Activated CD8-positive, alpha-beta memory T cell treated with anti-CD3 and anti-CD28 coated beads for 48 hours (primary cell): ENCODE results near the gene SPATA2.
"Not testable (repeated sequence)": the region's sequence is repeated elsewhere in the genome, so short reads cannot be mapped to it uniquely, and the experiment has no call there.

ENCODE experiments used
- DNase-seq, 3 experiments: peaks; one replicate each; pipeline ENCODE4 v3.0.0-alpha.2; 2020; ENCODE audit warnings: low read depth in 2 of 3, low spot score in 2 of 3

The SPATA2 gene

DNA sequence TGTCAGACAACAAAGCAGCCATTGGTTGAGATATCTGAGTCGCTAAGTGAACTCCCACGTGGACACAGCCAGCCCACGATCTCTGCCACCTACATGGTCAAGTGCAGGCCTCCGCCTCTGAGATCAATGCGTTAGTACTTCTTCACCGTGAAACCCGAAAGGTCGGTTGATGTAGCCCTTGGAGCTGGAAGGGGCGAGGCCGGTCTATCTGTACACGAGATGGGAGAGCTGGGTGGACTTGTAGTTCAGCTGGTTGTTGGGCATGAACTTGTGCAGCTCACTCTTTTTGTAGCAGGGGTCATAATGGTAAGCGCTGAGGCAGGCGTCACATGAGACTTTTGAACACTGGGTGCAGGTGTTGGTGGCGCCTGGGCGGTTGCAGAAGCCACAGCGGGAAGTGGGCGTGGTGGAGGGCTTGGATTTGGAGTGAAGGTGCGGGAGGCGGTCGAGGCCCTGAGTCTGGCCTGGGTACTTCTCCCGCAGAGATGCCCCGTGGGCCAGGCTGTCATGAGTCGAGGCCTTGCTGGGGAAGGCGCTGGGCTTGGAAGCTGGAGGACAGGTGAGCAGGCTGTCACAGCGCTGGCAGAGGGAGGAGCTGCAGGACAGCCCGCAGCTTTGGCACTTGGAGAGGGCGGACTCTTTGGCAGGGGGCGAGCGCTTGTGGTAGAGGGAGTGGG, 9.8 kb downstream of the SPATA2 start:
- no peak for DNase-seq

DNA sequence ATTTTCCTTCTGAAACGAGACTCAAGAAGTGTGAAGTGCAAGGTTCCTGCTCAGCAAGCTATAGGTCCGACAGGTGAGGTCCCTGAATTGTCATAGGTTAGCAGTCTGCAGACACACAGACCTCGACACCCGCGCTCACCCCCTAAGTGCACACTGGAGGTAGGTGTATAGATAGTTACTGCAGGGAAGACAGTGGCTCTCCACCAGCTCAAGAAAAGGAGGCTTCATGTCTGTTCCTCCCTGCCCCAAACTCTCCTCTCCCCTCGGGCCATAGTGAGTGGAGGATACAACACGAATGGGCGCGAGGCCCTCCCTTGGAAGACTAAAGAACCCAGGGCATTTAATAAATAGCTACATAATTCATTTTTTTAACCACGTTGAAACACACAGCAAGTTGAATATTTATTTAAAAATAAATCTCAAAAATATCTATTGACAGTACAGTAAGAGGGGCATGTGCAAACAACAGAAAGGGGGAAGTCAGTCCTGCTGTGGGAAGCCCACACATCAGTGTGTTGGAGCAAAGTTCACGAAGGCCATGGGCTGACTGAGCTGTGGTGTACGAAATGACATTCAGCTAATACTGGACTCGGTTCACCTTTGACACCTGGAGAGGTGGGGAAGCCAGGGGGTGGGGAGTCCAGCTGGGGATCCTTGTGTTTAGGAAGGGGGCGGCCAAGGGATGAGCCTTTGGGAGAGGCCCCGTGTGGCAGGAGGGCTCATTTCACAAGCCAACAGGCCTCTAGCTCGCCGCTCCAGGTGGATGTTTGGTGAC, 10.7 kb downstream of the SPATA2 start:
- DNase-seq: no peak

DNA sequence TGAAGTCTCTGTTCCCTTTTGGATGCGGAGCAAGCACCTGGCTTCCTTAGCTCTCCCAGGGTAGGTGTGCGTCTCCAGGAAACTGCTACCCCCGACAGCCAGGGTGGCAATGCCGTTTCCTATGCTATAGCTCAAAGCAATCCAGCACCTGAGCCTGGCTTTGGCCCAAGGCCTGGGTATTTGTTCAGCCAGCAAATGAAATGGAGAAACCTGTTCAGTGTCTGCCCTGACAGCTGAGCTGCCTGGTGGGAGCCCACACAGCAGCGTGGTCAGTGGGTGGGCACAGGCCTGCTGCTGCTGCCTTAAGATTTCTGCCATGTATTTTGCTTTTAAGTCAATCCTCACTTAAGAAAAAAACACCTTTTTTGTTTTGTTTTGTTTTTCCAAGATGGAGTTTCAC, 13.7 kb downstream of the SPATA2 start:
- DNase-seq: no peak

DNA sequence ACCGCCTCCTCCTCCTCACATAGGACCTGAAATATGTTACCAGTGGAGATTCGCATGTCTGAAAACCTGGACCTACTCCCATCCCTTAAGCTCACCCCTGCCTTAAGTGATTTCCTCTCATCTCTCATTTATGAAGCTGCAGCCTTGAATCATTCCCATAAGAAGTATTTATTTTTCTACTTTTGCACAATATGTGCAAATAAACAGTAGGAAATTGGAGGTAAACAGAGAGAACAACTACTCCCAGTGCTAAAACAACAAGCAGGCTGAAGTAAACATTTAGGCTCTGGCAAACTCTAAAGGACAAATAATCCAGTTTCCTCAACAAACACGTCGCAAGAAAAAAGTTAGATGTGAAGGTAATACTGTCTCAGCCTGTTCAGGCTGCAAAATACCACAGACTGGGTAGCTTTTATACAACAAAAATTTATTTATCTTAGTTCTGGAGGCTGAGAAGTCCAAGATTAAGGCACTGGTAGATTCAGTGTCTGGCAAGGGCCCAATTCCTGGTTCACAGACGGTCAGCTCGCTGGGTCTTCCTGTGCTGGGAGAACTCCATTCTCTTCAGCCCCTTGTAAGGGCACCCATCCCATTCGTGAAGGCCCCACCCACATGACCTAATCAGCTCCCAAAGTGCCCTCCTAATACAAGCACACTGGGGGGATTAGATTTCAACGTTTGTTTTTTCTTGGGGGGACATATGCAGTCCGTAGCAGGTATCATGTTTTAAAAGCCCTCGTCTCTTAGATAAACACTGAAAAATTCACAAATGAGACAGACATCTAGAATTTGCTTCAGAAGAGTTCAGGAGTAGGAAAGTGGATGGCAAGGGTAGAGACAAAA, 15.6 kb downstream of the SPATA2 start:
- no peak for DNase-seq

DNA sequence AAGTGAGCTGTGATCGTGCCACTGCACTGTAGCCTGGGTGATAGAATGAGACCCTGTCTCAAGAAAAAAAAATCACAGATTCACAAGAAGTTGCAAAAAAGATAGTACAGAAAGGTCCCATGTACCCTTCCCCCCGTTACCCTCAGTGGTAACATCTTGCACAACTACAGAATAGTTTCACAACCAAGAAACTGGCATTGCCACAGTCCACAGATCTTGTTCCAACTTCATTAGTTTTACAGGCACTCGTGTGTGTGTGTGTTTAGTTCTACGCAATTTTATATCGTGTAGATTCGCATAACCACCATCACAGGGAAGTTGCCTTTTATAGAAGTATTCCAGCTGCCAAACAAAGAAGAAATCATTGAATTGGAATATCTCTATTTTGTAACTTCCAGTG, 19.1 kb downstream of the SPATA2 start:
- no peak for DNase-seq

DNA sequence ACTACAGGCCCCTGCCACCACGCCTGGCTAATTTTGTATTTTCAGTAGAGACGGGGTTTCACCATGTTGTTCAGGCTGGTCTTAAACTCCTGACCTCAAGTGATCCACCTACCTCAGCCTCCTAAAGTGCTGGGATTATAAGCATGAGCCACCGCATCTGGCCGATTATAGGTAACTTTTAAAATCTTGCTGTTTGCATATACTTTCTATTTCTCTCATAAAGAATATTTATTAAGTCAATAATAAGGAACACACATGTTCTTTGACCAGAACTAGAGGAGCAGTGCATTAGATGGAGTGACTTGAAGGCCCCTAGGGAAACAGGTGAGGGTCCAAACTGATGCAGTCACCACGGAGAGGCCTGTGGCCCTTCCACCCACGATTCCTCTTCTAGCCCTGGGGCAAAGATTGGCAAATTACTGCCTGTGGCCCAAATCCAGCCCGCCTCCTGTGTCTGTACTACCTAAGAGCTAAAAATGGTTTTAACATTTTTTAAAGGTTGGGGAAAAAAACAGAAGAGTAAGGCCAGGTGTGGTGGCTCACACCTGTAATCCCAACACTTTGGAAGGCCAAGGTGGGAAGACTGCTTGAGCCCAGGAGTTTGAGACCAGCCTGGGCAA, 19.7 kb downstream of the SPATA2 start:
- not testable (repeated sequence) for DNase-seq

DNA sequence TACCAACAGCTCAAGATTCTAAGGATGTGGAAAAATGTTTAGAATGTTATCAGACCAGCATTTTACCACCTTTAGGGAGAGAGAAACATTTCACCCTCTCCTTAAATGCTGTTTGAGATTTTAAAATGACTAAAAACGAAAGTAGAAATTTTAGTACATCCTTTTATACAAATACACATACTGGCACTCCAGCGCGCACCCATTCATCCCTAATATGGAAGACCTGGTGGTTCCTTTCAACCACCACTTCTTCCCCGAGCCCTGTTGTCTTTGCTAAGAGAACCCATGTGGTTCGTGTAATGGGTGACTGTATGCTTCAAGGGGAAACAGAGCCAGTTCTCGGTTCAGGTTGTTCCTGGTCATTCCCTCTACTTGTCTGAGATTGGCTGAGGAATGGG, 21.3 kb downstream of the SPATA2 start:
- DNase-seq: no peak

DNA sequence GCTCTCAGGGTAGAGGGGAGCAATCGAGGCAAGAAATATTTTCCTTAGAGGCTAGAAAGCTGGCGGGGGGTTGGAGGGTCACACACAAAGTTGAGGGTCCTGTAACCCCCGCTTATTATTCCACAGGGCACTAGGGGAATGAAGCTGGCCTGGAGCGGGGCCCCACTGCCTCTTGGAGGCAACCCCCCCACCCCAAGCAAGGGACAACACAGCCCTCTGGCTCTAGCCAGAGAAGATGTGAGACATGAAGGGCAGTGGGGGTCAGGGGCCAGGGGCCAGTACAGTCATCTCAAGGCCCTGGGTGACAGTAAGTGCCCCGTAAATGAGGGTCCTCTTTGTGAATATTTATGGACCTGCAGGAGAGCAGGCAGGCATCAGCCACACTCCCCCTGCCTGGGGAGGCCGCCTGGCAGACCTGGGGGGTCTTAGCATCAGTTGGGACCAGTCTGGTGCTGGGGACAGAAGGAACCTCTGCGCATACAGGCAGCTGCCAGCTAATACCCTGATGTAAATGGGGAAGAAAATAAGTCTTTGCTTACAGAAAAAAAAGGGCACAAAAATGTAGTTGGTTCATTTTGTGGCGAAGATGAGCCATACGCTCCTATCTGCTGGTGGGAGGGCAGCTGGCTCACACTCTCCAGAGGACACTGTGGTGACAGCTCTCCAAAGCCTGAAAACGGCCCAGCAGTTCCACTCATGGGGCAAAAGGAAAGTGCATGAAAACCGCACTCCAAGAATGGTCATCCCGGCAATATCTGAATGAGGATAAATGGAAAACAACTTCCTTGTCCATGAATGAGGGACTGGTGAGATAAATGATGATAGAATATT, 21.9 kb downstream of the SPATA2 start:
- DNase-seq: no peak

DNA sequence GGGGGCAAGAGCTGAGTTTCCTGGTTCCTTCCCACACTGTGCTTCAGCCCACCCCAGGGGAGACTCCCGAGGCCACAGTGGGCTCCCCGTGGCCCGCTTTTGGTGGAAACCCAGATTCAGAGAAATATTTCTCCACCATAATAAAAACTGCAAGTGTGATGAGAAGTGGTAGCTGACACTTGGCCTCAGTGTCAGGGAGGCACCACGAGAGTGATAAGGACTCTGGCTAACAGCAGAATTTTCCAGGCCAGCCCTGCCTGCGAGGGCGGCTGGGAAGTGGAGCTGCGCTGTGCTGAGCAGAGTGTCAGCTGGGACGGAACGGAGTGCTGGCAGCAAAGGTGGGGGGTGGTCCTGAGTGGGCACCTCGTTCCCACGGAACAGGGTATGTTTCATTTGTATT, 22.5 kb downstream of the SPATA2 start:
- no peak for DNase-seq

DNA sequence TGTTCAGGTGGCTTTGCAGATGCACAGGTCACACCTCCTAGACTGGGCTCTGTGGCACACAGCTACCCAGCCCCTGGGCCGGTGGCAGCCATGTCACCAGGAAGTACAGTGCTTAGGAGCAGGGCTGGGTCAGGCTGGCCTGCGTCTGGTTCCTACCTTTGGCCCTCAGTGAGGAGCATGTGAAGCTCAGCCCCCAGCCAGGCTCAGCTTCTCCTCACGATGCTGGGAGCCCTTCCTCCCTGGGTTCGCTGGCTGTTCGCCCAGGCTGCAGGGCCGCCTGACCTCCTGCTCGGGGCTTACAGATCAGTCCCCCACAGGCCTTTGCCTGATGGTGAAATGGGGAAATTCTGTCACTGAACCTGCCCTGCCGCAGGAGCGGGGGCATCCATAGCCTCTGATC, 23.1 kb downstream of the SPATA2 start:
- DNase-seq: no peak

DNA sequence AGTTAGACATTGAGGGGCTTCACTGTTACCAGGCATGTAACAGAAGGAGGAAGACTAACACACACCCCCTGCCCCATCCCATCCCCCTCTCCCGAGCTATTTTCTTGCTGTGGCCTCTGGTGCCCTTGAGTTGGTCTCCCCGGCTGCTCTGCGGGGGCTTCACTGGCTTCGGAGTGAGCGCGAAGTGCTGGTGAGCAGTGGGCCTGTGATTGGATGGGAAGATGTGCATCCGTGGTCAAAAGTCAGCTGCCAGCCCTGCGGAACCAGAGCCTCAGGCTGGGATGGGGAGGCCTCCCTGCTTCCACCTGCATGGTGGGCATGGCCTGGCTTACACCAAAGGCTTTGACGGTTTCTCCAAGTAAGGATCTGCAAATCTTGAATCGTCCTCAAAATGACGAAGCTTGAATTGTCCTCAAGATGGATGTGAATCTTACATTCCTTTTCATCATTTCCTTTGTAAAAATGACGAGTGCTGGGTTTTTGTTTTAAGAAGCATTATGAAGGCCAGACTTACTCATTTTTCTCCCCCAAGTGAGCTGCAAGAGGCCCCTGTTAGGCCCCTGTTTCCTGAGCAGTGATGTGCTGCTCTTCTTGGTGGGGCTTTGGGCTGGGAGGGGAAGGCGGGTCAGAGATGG, 23.7 kb downstream of the SPATA2 start:
- DNase-seq: no peak

DNA sequence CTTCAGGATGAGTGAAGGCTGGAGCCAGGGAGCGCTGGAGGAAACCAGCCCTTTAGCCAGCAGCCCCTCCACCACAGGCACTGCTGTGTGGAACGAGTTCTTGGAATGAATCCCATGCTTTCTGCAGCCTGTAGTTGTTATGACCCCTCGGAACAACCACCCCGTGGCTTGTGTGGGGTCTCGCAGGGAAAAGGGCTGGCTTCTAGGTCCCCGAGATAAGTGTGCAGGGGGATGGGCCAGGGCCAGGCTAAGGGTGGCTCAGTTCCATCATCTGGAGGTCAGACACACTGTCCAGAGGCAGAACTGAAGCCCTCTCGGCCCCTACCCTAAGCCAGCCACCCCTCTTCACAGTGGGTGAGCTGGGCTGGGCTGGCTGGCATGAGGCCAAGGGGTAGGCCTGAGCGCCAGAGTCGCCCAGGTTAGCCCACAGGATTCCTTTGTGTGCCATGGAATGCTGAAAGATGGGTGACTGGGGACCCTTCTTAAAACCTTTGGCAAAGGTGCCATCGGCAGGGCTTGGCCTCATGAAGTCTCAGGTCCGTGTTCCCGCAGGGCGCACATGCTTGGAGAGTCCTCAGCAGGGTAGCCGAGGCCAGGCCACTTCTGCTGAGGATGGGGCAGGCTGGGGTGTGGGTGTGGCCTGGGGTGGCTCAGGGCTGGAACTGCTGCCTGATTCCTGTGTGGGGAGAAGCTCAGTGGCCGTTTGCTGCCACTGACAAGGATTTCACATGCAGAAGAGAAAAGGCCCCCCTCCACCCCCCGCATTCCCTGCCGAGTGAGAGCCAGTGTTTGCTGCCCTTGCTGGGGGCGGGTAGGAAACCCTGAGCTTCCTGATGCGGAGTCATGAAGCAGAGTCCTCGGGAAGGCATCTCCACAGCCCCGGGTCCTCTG, 24.6 kb downstream of the SPATA2 start:
- no peak for DNase-seq

DNA sequence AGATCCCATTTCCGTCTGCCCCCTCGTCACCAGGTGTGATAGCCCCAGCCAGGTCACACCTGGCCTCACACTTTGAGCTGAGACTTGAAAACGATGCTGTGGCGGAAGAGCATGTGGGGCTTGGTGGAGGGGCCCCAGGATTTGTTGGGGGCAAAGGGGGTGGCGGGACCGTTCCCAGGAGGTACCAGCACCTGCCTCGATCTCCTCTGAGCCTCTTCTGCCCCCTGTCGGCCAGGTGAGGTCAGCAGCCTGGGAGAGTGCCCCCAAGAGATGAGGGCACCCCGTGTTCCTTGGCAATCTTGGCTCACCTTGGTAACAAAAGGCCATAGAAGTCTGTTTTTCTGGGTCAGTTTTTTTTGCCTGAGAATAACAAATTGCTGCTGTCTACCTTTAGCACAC, 25.4 kb downstream of the SPATA2 start:
- DNase-seq: no peak

DNA sequence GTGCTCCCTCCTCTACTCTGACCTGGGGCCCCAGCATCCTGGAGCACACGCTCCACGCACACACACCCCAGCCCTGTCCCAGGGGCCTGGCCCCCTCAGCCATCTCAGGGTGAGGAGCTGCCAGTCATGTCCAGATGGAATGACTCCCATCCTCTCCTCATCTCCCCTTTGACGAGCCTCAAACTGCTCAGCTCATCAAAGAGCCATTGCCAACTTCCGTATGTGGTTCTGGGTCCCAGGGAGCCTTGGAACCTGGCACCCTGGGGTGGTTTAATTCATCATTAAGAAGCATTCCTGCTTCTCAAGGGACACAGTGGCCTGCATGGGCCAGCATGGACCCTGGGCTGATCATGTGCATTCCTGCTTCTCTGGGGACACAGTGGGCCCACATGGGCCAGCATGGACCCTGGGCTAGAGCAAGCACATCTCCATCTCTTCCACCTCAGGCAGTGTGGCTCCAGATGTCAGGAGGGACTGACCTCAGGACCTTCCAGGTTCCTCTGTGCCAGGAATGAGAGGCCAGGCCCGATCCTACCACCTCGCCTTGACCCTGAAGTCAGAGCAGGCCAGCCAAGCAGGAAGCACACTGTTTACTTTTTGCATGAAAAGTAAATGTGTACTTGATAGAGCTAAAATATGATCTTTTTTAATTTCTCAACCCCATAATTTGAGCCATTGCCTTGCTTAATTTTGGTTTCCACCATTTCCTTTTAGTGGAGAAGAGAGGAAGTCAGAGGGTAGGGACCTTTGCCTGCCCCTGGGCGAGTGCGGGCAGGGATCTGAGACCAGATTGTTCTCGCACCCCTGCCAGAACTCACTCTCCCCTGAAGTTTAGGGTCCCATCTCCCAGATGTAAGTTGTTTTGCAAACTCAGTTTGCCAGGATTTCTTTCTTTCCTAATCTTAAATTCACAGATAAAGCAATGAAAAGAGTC, 26.1 kb downstream of the SPATA2 start:
- no peak for DNase-seq

DNA sequence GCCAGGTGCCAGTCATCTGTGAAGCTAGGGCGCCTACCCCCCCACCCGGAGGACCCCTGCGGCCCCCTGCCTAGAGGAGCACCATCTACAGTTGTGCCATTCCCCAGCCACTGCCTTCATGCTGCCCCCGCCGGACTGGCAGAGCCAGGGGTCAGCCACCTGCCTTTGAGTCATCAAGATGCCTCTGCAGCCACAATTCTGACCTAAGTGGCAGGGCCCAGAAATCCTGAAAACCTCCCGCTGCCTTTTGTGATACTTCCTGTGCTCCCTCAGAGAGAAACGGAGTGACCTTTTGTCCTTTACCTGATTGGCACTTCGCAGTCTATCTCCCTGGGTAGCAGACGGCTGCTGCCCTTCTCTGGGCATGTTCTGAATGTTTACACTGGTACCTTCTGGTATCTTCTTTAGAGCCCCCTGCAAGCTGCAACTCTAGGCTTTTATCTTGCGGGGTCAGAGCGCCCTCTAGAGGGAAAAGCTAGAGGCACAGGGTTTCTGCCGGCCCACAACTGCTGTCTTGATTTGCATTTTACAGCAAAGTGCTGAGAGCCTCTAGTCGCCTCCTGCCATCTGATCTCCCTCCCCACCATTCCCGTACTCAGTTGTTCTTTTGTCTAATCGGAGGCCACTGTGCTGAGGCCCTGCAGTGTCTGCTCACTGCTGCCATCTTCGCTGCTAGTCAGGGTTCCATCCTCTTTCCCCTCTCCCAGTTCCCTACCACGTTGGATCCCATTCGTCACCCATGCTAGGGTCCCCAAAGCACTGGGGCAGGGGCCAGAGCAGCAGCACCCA, 26.9 kb downstream of the SPATA2 start:
- peak; percentile 28 to 47 (median 36) for DNase-seq

DNA sequence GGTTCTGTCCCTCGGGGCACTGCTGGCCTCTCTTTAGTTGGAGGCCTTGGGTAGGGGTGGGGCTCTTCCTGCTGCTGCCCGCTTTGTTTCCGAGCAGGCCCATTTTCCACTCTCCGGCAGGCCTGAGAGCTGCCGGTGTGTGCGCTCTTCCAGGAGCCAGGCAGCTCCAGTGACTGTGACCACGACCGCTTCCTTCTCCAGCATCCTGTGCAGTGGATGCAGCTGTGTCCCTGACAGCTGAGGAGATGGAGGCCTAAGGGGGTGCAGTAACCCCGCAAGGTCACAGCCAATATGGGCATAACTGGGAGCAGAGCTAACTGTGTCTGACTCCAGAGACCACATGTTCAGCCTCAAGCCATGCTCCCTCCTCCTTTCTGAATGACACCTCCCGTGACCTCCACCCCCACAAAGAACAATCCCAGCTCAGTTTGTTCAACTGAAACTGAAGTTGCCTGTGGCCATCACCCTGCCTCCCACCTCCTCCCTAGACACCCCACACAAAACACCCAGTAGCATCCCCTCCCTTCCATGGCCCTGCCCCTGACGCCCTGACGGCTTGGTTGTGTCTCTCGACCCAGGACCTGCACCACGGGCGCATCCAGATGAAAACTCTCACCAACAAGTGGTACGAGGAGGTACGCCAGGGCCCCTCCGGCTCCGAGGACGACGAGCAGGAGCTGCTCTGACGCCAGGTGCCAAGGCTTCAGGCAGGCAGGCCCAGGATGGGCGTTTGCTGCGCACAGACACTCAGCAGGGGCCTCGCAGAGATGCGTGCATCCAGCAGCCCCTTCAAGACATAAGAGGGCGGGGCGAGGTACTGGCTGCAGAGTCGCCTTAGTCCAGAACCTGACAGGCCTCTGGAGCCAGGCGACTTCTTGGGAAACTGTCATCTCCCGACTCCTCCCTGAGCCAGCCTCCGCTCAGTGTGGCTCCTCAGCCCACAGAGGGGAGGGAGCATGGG, 27.8 kb downstream of the SPATA2 start:
- DNase-seq: no peak
